Natural killer cell (primary cell): ENCODE data around the gene APC. TPM values are rescaled to one million over a fixed set of nuclear protein-coding genes. Genes with fewer than 3 reads are reported as not detected.

ENCODE experiments used
- ATAC-seq, 3 donors: fragments of 150-1000 bp in 2 of 3; fragments of 200-7000 bp in 1 of 3; cut with Tn5 transposase; 1 replicate in 1 of 3; 2 replicates in 2 of 3; pipeline ENCODE4 v1.10.0; 2021; ENCODE audit warnings: mild to moderate bottlenecking in 2 of 3, moderate library complexity in 2 of 3
- DNase-seq, 2 donors: peaks; one replicate each; pipeline versions ENCODE4 v3.0.0 to v3.0.0-alpha.2; 2013 to 2021; ENCODE audit warnings: mixed read lengths in 1 of 2
- H3K27ac ChIP-seq: one replicate; pipeline ENCODE4 v1.5.1; 2013; ENCODE audit warnings: mild to moderate bottlenecking, low read length
- H3K27me3 ChIP-seq: one replicate; pipeline ENCODE4 v1.6.1; 2013; ENCODE audit warnings: low read length; ENCODE audit not compliant: control insufficient read depth, insufficient read depth
- H3K36me3 ChIP-seq: one replicate; pipeline ENCODE4 v1.6.1; 2013; ENCODE audit warnings: low read length; ENCODE audit not compliant: control insufficient read depth, insufficient read depth
- H3K4me1 ChIP-seq: one replicate; pipeline ENCODE4 v1.6.1; 2013; ENCODE audit warnings: low read length; ENCODE audit not compliant: control insufficient read depth, insufficient read depth
- H3K4me3 ChIP-seq: one replicate; pipeline ENCODE4 v1.5.1; 2013; ENCODE audit warnings: low read length
- H3K9me3 ChIP-seq: one replicate; pipeline ENCODE4 v1.6.1; 2013; ENCODE audit warnings: low read length; ENCODE audit not compliant: control insufficient read depth, insufficient read depth
- H3K27ac Mint-ChIP-seq, 2 donors: one replicate each; pipeline ENCODE4 v1.8.0; 2022; ENCODE audit warnings: mild to moderate bottlenecking in 2 of 2, mixed read lengths in 2 of 2, moderate library complexity in 1 of 2
- H3K27me3 Mint-ChIP-seq, 2 donors: one replicate each; pipeline ENCODE4 v1.8.0; 2022; ENCODE audit warnings: low read depth in 2 of 2, mixed read lengths in 2 of 2
- H3K36me3 Mint-ChIP-seq: one replicate; pipeline ENCODE4 v1.8.0; 2022; ENCODE audit warnings: mixed read lengths
- H3K4me1 Mint-ChIP-seq, 2 donors: one replicate each; pipeline ENCODE4 v1.8.0; 2022; ENCODE audit warnings: mixed read lengths in 2 of 2
- H3K4me3 Mint-ChIP-seq: one replicate; pipeline ENCODE4 v1.8.0; 2022; ENCODE audit warnings: mild to moderate bottlenecking, moderate library complexity, mixed read lengths
- H3K9me3 Mint-ChIP-seq, 2 donors: one replicate each; pipeline ENCODE4 v1.8.0; 2022; ENCODE audit warnings: mixed read lengths in 2 of 2
- CTCF ChIP-seq: fragments of 200-600 bp; IDR thresholded peaks from one replicate; pipeline ENCODE4 v1.8.0; 2022; ENCODE audit warnings: antibody characterized with exemption
- WGBS: methylation state at CpG from one replicate; pipeline ENCODE4 v1.1.7; 2013; ENCODE audit warnings: missing lambda C conversion rate; ENCODE audit not compliant: insufficient coverage; 5-methylcytosine and 5-hydroxymethylcytosine counted together
- intact Hi-C: fragments of 100-400 bp; cut with micrococcal nuclease; formaldehyde crosslinking; loops from one replicate; pipeline ENCODE4 v1.14.2; 2022
- total RNA-seq, 4 donors: library from RNA; stranded (reverse); fragments of 120-200 nt in 1 of 4; gene quantifications; one replicate each; pipeline versions ENCODE4 v1.2.3 to v1.2.4, GENCODE V29; 2013 to 2022

APC gene
- total RNA-seq, 3 donors from 2014 or later (not counting 1 experiment from before 2014, with no cell fraction given) = 40.1 to 52.3 (median 49.0) TPM

GRCh38 chr5:112707187-112708102, 30.2 kb upstream of the APC start:
- peak overlapping the region; percentile 90 to 95 for H3K27ac Mint-ChIP-seq
- H3K4me1 ChIP-seq = peaks cover 17% of the 10 kb centered on the region
- H3K9me3 Mint-ChIP-seq = no peaks in the 10 kb centered on the region

GRCh38 chr5:112708103-112708622, 29.5 kb upstream of the APC start:
- peaks cover 17% of the 10 kb centered on the region for H3K4me1 ChIP-seq
- DNase-seq = no peak
- 2% methylated on average over 11 of the region's 13 CpGs for WGBS

More at GRCh38 chr5:112707187-112708102, 30.2 kb upstream of the APC start:
- ATAC-seq (peak; percentile 95 to 98 (median 97)), DNase-seq (peak; percentile 88 to 99)
- H3K36me3 Mint-ChIP-seq = no peaks in the 10 kb centered on the region
- H3K9me3 ChIP-seq = no peaks in the 10 kb centered on the region
- WGBS = 5% methylated on average over 61 of the region's 61 CpGs
- H3K27me3 Mint-ChIP-seq = peaks cover 8 to 16% of the 10 kb centered on the region in 2 donors
- no peak for TF ChIP-seq CTCF
- H3K27ac ChIP-seq = peak overlapping the region; percentile 78
- intact Hi-C loops = loop anchor here (1.0 to 5.0 kb wide), 3 partner anchors 30 to 547 kb away; partner anchors contain the start of genes APC and SRP19
- no peaks in the 10 kb centered on the region for H3K36me3 ChIP-seq
- H3K4me3 ChIP-seq = peak overlapping the region; percentile 83
- H3K4me3 Mint-ChIP-seq = peak overlapping the region; percentile 93
- peaks cover 47 to 59% of the 10 kb centered on the region in 2 donors for H3K4me1 Mint-ChIP-seq
- no peaks in the 10 kb centered on the region for H3K27me3 ChIP-seq

GRCh38 chr5:112709416-112709815, 28.3 kb upstream of the APC start:
- no peak overlapping the region for H3K27ac ChIP-seq
- H3K4me3 ChIP-seq = no peak overlapping the region
- no peaks in the 10 kb centered on the region for H3K36me3 ChIP-seq
- DNase-seq (no peak), ATAC-seq (no peak)
- peaks cover 17% of the 10 kb centered on the region for H3K4me1 ChIP-seq
- Mint-ChIP-seq H3K4me3 (no peak overlapping the region), H3K4me1 (peaks cover 52 to 64% of the 10 kb centered on the region in 2 donors), H3K9me3 (no peaks in the 10 kb centered on the region), H3K27me3 (no peaks in the 10 kb centered on the region), H3K36me3 (no peaks in the 10 kb centered on the region), H3K27ac (peak overlapping the region in 1 of 2 donors; percentile 66)
- no peak for TF ChIP-seq CTCF
- intact Hi-C loops = loop anchor here (5.0 kb wide), 1 partner anchor 153 kb away; the partner anchor contains the start of gene SRP19
- H3K9me3 ChIP-seq = no peaks in the 10 kb centered on the region
- no peaks in the 10 kb centered on the region for H3K27me3 ChIP-seq
- 93% methylated on average over 3 of the region's 3 CpGs for WGBS

More at GRCh38 chr5:112708103-112708622, 29.5 kb upstream of the APC start:
- ATAC-seq = no peak
- Histone ChIP-seq H3K9me3 (no peaks in the 10 kb centered on the region), H3K27me3 (no peaks in the 10 kb centered on the region), H3K4me3 (peak overlapping the region; percentile 83), H3K36me3 (no peaks in the 10 kb centered on the region), H3K27ac (peak overlapping the region; percentile 78)
- H3K27ac Mint-ChIP-seq = peak overlapping the region; percentile 90 to 95
- TF ChIP-seq CTCF = no peak
- peaks cover 7 to 11% of the 10 kb centered on the region in 2 donors for H3K27me3 Mint-ChIP-seq
- peak overlapping the region; percentile 93 for H3K4me3 Mint-ChIP-seq
- H3K9me3 Mint-ChIP-seq = no peaks in the 10 kb centered on the region
- H3K36me3 Mint-ChIP-seq = no peaks in the 10 kb centered on the region
- intact Hi-C loops = loop anchor here (5.0 kb wide), 1 partner anchor 154 kb away; the partner anchor contains the start of gene SRP19
- H3K4me1 Mint-ChIP-seq = peaks cover 52 to 63% of the 10 kb centered on the region in 2 donors
